ENCODE measurements around the gene CCNF.
"Not testable (repeated sequence)": the region's sequence is repeated elsewhere in the genome, so short reads cannot be mapped to it uniquely, and the experiment has no call there.

CCNF gene

GRCh38 chr16:2478279-2478678 lies 49.0 kb downstream of the CCNF start:
- Histone ChIP-seq H3K9ac (peak overlapping the region in 5 of 11 experiments; percentile 2 to 90 (median 13); a peak in 5 of 22 replicates), H3K36me3 (peaks cover 0 to 52% (median 27%) of the 10 kb centered on the region in 11 experiments; a peak in 15 of 22 replicates), H3K27me3 (0 out of 22 replicates have a peak, but pooled peaks cover 0 to under 1% (median 0%) of the 10 kb centered on the region in 11 experiments), H3K4me3 (no peak overlapping the region), H4K20me1 (peaks cover 11 to 85% (median 80%) of the 10 kb centered on the region in 11 experiments; a peak in 21 of 22 replicates), H3K9me3 (replicated peaks in 1 of 11) (no peaks in the 10 kb centered on the region), H3K27ac (no peak overlapping the region), H3K4me2 (peak overlapping the region; percentile 17 to 100 (median 100); a peak in 16 of 22 replicates), H3K4me1 (peaks cover 48 to 80% (median 64%) of the 10 kb centered on the region in 10 experiments)
- TF ChIP-seq Cebpa-rat (IDR thresholded peaks at IDR 0.05), result no peak

DNA sequence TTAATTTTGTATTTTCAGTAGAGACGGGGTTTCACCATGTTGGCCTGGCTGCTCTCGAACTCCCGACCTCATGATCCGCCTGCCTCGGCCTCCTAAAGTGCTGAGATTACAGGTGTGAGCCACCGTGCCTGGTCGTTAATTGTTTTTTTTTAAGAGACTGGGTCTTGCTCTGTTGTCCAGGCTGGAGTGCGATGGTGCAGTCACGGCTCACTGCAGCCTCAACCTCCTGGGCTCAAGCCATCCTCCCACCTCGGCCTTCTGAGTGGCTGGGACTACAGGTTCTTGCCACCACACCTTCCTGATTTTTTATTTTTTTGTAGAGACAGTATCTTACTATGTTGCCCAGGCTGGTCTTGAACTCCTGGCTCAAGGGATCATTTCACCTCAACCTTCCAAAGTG lies 50.7 kb downstream of the CCNF start:
- Histone ChIP-seq H4K20me1 (peaks cover 11 to 99% (median 96%) of the 10 kb centered on the region in 11 experiments; a peak in 21 of 22 replicates), H3K36me3 (peaks cover 0 to 57% (median 30%) of the 10 kb centered on the region in 11 experiments; a peak in 15 of 22 replicates), H3K4me1 (peaks cover 61 to 87% (median 75%) of the 10 kb centered on the region in 10 experiments), H3K9ac (0 out of 22 replicates have a peak overlapping the region, but pooled peaks of 1 of the 11 experiments have one; percentile 3)
- H3K27ac ChIP-seq; H3K4me2 ChIP-seq; H3K27me3 ChIP-seq; H3K9me3 ChIP-seq (replicated peaks in 1 of 11); H3K4me3 ChIP-seq: not testable (repeated sequence)

GRCh38 chr16:2480948-2481347 lies 51.7 kb downstream of the CCNF start:
- Histone ChIP-seq H3K4me2 (no peak overlapping the region), H3K4me3 (no peak overlapping the region), H3K9me3 (replicated peaks in 1 of 11) (no peaks in the 10 kb centered on the region), H4K20me1 (peaks cover 11 to 100% (median 100%) of the 10 kb centered on the region in 11 experiments; a peak in 21 of 22 replicates), H3K36me3 (peaks cover 0 to 65% (median 33%) of the 10 kb centered on the region in 11 experiments; a peak in 15 of 22 replicates), H3K9ac (peak overlapping the region in 3 of 11 experiments; percentile 7 to 36 (median 7); a peak in 2 of 22 replicates), H3K27me3 (no peaks in the 10 kb centered on the region), H3K27ac (no peak overlapping the region), H3K4me1 (peaks cover 66 to 91% (median 79%) of the 10 kb centered on the region in 10 experiments)
- no peak for TF ChIP-seq Cebpa-rat (IDR thresholded peaks at IDR 0.05)

DNA sequence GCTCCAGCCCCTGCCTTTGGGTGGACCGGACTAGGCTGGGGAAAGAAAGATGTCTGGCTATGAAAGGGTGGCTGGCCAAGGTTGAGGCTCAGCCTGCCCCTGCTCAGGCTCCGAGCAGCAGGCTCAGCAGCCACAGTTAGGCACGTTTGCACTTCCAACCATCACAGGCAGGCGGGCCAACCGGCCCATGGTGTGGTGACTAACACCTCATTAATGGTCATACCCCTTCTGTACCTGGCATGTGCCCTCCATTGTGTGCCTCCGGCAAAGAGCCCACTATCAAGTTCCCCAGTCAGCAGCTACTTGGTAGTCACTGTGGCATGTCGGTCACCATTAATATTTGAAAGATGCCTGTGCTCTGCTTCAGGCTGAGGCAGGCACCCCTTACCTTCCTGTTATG lies 52.4 kb downstream of the CCNF start:
- Histone ChIP-seq H3K9me3 (replicated peaks in 1 of 11) (no peaks in the 10 kb centered on the region), H3K36me3 (peaks cover 0 to 59% (median 33%) of the 10 kb centered on the region in 11 experiments; a peak in 15 of 22 replicates), H3K27ac (no peak overlapping the region)

GRCh38 chr16:2482249-2482648 lies 53.0 kb downstream of the CCNF start:
- peaks cover 0 to 55% (median 33%) of the 10 kb centered on the region in 11 experiments; a peak in 15 of 22 replicates for H3K36me3 ChIP-seq
- H3K4me1 ChIP-seq, result peaks cover 66 to 91% (median 79%) of the 10 kb centered on the region in 10 experiments
- no peaks in the 10 kb centered on the region for H3K9me3 ChIP-seq (replicated peaks in 1 of 11)
- no peaks in the 10 kb centered on the region for H3K27me3 ChIP-seq
- H4K20me1 ChIP-seq, result peaks cover 2 to 100% (median 100%) of the 10 kb centered on the region in 11 experiments; a peak in 21 of 22 replicates
- H3K9ac ChIP-seq, result peak overlapping the region in 9 of 11 experiments; percentile 4 to 65 (median 47); a peak in 10 of 22 replicates
- no peak overlapping the region for H3K4me3 ChIP-seq
- no peak for TF ChIP-seq Cebpa-rat (IDR thresholded peaks at IDR 0.05)
- H3K4me2 ChIP-seq, result peak overlapping the region; percentile 65 to 96 (median 86)
- peak overlapping the region in 1 of 11 experiments; percentile 64; a peak in 2 of 22 replicates for H3K27ac ChIP-seq

More for the DNA sequence above, 52.4 kb downstream of the CCNF start:
- no peaks in the 10 kb centered on the region for H3K27me3 ChIP-seq
- H3K4me1 ChIP-seq, result peaks cover 66 to 91% (median 79%) of the 10 kb centered on the region in 10 experiments
- H3K4me2 ChIP-seq, result peak overlapping the region in 9 of 11 experiments; percentile 65 to 96 (median 84); a peak in 15 of 22 replicates
- peak overlapping the region in 5 of 11 experiments; percentile 27 to 65 (median 36); a peak in 7 of 22 replicates for H3K9ac ChIP-seq
- H3K4me3 ChIP-seq, result no peak overlapping the region
- H4K20me1 ChIP-seq, result peaks cover 7 to 100% (median 100%) of the 10 kb centered on the region in 11 experiments; a peak in 21 of 22 replicates
- TF ChIP-seq Cebpa-rat (IDR thresholded peaks at IDR 0.05), result no peak

GRCh38 chr16:2482708-2483534 lies 53.7 kb downstream of the CCNF start:
- peak overlapping the region in 6 of 11 experiments; percentile 2 to 64 (median 27); a peak in 7 of 22 replicates for H3K27ac ChIP-seq
- TF ChIP-seq Cebpa-rat (IDR thresholded peaks at IDR 0.05), result no peak
- H3K4me3 ChIP-seq, result peak overlapping the region in 1 of 10 experiments; percentile 14; a peak in 1 of 20 replicates
- peak overlapping the region; percentile 4 to 72 (median 47); a peak in 17 of 22 replicates for H3K9ac ChIP-seq
- peaks cover 0 to 52% (median 33%) of the 10 kb centered on the region in 11 experiments; a peak in 15 of 22 replicates for H3K36me3 ChIP-seq
- H3K4me1 ChIP-seq, result peaks cover 66 to 91% (median 79%) of the 10 kb centered on the region in 10 experiments
- H4K20me1 ChIP-seq, result peaks cover 0 to 100% (median 100%) of the 10 kb centered on the region in 11 experiments; a peak in 20 of 22 replicates
- H3K9me3 ChIP-seq (replicated peaks in 1 of 11), result no peaks in the 10 kb centered on the region
- H3K27me3 ChIP-seq, result no peaks in the 10 kb centered on the region
- H3K4me2 ChIP-seq, result peak overlapping the region; percentile 65 to 96 (median 86)

GRCh38 chr16:2483939-2484897 lies 55.0 kb downstream of the CCNF start:
- Histone ChIP-seq H3K27ac (peak overlapping the region in 4 of 11 experiments; percentile 2 to 64 (median 14); a peak in 6 of 22 replicates), H3K4me2 (peak overlapping the region; percentile 65 to 96 (median 86)), H3K4me1 (peaks cover 72 to 88% (median 79%) of the 10 kb centered on the region in 10 experiments), H3K4me3 (peak overlapping the region in 1 of 10 experiments; percentile 14; a peak in 1 of 20 replicates), H3K27me3 (no peaks in the 10 kb centered on the region), H3K36me3 (peaks cover 0 to 44% (median 22%) of the 10 kb centered on the region in 11 experiments; a peak in 15 of 22 replicates), H4K20me1 (peaks cover 0 to 100% (median 100%) of the 10 kb centered on the region in 11 experiments; a peak in 20 of 22 replicates), H3K9me3 (replicated peaks in 1 of 11) (no peaks in the 10 kb centered on the region), H3K9ac (peak overlapping the region in 9 of 11 experiments; percentile 27 to 72 (median 58); a peak in 14 of 22 replicates)
- no peak for TF ChIP-seq Cebpa-rat (IDR thresholded peaks at IDR 0.05)
